GM18858 (cell line): ENCODE results near the gene ACAA2.
"Not testable (repeated sequence)": the region's sequence is repeated elsewhere in the genome, so short reads cannot be mapped to it uniquely, and the experiment has no call there.

Experiments used
- ATAC-seq: cut with Tn5 transposase; IDR thresholded peaks from one replicate; pipeline ENCODE4 v1.9.1; 2021; ENCODE audit not compliant: unreplicated experiment

The ACAA2 gene

GRCh38 chr18:49845629-49846360 lies 32.5 kb upstream of the ACAA2 start:
- ATAC-seq = no peak

GRCh38 chr18:49844903-49845302 lies 31.6 kb upstream of the ACAA2 start:
- no peak for ATAC-seq

DNA sequence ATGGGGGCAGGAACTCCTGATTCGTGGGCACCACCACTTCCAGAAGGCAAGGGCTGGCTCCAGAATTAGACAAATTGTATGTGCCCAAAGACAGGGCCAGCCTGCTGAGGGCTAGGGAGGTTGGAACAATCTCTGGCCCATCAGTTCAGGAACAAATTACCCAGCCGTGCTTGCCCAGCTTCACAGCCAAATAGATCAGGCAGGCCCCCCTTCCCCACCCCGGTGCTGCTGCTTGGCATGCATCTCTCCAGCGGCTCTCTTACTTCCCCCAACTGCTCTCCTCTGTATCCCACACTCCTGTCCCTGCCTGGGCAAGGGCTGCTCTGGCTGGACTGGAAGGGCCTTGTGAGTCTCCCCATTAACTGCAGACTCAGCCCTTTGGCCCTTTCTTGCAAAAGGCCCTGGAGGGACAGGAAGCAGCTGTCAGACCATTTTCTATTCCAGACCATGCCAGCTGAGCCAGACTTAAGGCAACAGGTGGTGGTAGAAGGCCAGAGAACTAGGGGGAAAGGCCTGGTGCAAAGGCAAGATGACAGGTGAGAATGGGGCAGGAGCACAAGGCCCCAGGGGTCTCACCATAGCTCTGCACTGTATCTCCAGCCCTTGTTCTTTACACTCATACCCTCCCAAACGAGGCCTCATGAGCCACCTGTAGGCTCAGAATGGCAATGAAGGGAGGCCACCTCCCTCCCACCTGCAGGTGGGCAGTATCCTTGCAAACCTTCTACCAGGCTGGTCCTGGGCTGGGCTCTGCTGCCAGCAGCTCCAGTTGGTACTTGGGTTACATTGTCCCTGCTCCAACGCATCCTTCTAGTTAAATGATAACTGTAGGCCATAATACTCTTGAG lies 30.7 kb upstream of the ACAA2 start:
- no peak for ATAC-seq

- ATAC-seq = no peak
These were observed 29.8 kb upstream of the ACAA2 start for GRCh38 chr18:49843131-49843530.

DNA sequence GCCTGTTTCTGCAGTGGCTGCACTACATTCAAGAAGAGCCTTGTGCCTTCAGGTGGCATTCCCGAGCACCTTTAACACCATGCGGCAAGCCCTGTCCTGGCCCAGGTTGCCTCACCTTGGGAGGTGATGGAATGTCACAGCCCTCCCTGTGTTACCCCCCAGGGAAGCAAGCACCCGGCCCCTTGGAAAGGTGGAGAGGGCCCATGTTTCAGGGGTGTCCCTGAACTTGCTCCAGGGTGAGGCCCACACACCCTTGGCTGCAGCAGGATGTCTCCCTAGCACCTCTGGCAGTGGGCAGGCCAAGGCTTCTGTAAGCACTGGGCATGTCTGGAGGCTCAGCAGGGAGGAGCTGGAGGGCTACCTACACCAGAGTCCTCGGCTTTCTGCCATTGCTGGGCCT lies 29.3 kb upstream of the ACAA2 start:
- no peak for ATAC-seq

GRCh38 chr18:49841236-49842217 lies 28.2 kb upstream of the ACAA2 start:
- ATAC-seq = no peak

- no peak for ATAC-seq
These were observed 25.7 kb upstream of the ACAA2 start for GRCh38 chr18:49839012-49839411.

- ATAC-seq = no peak
These were observed 25.0 kb upstream of the ACAA2 start for GRCh38 chr18:49838381-49838780.

DNA sequence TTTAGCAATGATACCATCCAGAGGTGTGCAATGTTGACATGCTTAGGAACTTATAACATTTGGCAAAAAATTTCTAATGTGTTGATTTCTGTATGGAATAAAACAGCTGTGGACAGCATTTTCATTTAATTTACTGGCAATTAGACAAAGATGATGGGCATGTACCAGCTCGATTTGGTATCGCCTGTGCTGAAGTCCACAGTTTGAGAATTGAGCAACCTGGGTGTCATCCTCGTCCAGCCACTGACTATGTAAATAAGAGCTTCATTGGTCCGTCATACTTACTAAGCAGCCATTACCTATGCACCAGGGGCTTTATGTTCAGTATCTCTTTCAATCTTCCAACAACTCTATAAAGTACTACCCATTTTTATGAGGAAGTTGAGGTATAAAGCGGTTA lies 24.6 kb upstream of the ACAA2 start:
- ATAC-seq = no peak

GRCh38 chr18:49837316-49837835 lies 24.0 kb upstream of the ACAA2 start:
- ATAC-seq = not testable (repeated sequence)

DNA sequence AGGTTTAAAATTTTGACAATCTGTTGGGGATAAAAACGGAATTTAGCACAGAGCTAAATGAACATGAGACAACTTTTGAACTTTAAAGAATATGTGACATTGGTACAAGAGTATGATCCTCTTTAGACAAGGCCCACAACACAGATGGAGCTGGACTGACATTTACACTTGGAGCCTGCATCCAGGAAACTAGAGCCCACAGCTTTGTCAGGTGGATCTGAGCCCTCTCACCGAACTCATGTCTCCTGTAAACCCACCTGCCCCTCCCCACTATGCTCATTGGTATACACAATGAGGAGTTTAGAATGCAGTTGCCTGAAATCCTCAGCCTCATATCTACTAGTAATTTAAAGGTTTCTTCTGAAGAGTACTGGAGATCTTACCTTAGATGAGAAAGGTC lies 22.1 kb upstream of the ACAA2 start:
- ATAC-seq = no peak

- no peak for ATAC-seq
These were observed 20.9 kb upstream of the ACAA2 start for GRCh38 chr18:49834258-49834657.

DNA sequence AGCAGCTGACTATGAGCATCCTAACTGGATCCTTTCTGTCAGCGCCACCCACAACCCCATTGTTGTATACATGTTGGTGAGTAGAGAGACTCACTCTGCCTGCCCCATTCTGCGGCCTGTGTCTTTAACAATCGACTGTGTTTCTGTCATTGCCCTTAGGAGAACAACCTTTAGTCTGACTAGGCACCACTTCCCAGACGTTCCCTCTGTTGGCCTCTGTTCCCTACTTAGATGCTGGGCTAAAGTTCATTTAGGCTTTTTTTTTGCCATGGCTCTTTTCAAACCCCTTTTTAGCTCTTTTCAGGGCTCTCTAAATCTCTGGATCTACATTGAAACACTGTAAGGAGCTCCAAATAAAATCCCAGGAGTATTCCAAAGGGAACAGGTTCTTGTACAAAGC lies 20.5 kb upstream of the ACAA2 start:
- ATAC-seq = no peak

- ATAC-seq = no peak
These were observed 18.9 kb upstream of the ACAA2 start for GRCh38 chr18:49832221-49832647.

DNA sequence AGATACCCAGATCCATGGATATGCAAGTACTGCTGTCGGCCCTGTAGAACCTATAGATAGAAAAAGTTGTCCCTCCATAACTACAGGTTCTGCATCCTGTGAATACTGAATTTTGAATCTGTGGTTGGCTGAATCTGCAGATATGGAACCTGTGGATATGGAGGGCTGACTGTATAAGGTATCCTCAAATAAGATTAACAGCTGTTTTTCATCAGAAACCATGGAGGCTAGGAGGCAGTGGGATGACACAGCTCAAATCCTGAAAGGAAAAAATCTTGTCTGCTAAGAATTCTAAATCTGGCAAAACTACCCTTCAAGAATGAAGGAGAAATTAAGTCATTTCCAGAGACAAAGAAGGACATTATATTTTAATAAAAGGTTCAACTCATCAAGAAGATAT lies 14.7 kb upstream of the ACAA2 start:
- ATAC-seq = no peak

DNA sequence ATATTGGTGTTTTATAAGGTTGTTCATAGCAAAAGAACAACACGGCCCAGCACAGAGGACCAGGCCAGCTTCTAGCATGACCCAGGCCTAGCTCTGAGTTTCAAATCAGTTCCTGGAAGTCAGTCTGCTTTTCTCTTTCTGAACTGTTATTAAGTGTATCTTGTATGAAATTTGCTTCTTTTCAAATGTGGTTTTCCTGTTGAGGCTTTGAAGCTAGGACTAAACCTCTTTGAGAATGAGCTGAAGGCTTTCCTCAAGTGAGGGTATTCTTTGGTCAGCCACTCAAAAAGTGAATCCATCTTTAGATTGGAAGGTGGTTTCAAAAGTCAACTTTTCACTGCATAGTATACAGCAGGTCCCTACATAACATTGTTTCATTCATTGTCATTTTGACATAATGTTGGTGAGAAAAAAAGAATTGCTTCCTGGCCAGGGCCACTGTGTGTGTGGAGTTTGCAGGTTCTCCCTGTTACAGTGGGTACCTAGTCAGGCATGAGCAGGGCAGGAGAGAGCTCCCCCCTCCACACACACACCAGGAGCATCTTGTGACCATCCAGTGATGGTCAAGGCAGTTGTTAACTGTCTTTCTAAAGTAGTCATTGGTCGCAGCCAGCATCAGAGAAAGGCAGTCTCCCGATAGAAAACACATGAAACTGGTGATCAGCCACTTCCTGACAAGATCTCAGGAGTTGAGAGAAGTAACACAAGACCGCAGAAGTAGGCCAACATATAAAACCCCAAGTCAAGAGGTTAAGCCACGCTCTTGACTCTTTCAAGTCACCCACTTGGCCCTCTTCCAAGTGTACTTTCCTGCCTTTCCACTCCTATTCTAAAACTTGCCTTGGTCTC lies 6.7 kb upstream of the ACAA2 start:
- ATAC-seq = no peak

GRCh38 chr18:49819071-49819662 lies 5.8 kb upstream of the ACAA2 start:
- ATAC-seq = no peak

DNA sequence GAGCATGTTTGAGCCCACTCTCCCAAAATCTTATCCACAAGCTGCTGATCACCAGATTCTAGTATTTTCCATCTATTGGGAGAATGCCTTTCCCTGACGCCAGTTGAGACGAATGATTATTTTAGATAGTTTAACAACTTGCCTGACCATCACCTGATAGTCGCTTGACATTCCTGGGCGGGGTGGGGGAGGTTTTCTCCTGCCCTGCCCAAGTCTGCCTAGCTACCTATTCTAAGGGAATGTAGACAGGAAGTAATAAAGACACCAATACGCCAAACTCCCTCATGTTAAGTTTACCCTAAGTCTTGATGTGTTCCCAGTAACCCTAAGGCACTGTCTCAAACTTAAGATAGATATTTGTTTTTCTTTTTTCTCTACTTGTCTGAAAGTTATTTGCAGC lies 4.6 kb upstream of the ACAA2 start:
- ATAC-seq = no peak

GRCh38 chr18:49815927-49816326 lies 2.6 kb upstream of the ACAA2 start:
- ATAC-seq = no peak

- ATAC-seq = peak; percentile 10
These were observed 790 bp upstream of the ACAA2 start for GRCh38 chr18:49814147-49814499.
